ENCODE data around the gene PDGFC. TPM values are rescaled to one million over a fixed set of nuclear protein-coding genes. Genes with fewer than 3 reads are reported as not detected.

PDGFC gene
- polyA plus RNA-seq, 1 donor from 2014 or later = 3.8 TPM

GRCh38 chr4:156913234-156913633 lies 58.4 kb downstream of the PDGFC start:
- no peaks in the 10 kb centered on the region for H4K20me1 ChIP-seq (ENCODE audit: insufficient read depth)
- H3K27ac ChIP-seq (ENCODE audit: low read length) = no peak overlapping the region
- no peak overlapping the region for H3K4me2 ChIP-seq (ENCODE audit: low read length)
- H3K36me3 ChIP-seq (ENCODE audit: insufficient read depth, low read length) = no peaks in the 10 kb centered on the region
- no peak overlapping the region for H3K9ac ChIP-seq (ENCODE audit: low read length)
- no peaks in the 10 kb centered on the region for H3K27me3 ChIP-seq (ENCODE audit: insufficient read depth, low read depth, low read length)
- no peak overlapping the region for H2AFZ ChIP-seq (ENCODE audit: low read depth, low read length)
- no peaks in the 10 kb centered on the region for H3F3A ChIP-seq (ENCODE audit: insufficient read depth, low read length, poor library complexity, severe bottlenecking)
- TF ChIP-seq REST (IDR thresholded peaks at IDR 0.05; ENCODE audit: borderline replicate concordance) = no peak
- TF ChIP-seq RAD21 (conservative IDR thresholded peaks at IDR 0.05) = no peak
- no peak for TF ChIP-seq POLR2AphosphoS5 (IDR thresholded peaks at IDR 0.05)
- no peak for TF ChIP-seq EZH2 (IDR thresholded peaks at IDR 0.05; ENCODE audit: borderline replicate concordance, insufficient read depth, low read length, poor library complexity, severe bottlenecking)
- no peak for TF ChIP-seq EP300 (conservative IDR thresholded peaks at IDR 0.05; ENCODE audit: poor library complexity, severe bottlenecking)
- no peak for TF ChIP-seq SMC3 (conservative IDR thresholded peaks at IDR 0.05; ENCODE audit: poor library complexity)
- TF ChIP-seq CTCF (IDR thresholded peaks at IDR 0.05; ENCODE audit: poor library complexity, severe bottlenecking) = no peak
- TF ChIP-seq MXI1 (conservative IDR thresholded peaks at IDR 0.05; ENCODE audit: poor library complexity, severe bottlenecking) = no peak
- no peak for TF ChIP-seq TAF1 (IDR thresholded peaks at IDR 0.05; ENCODE audit: low read depth)
- H3K9me3 ChIP-seq (ENCODE audit: low read length) = no peaks in the 10 kb centered on the region
- no peak overlapping the region for H3K4me3 ChIP-seq (ENCODE audit: low read length)
- no peaks in the 10 kb centered on the region for H3K79me2 ChIP-seq (replicated peaks; ENCODE audit: insufficient read depth, low read length)
- H3K9me2 ChIP-seq (ENCODE audit: insufficient read depth, low read length) = no peaks in the 10 kb centered on the region

- TF ChIP-seq RAD21 (conservative IDR thresholded peaks at IDR 0.05) = no peak
- no peak for TF ChIP-seq EZH2 (IDR thresholded peaks at IDR 0.05; ENCODE audit: borderline replicate concordance, insufficient read depth, low read length, poor library complexity, severe bottlenecking)
- no peak for TF ChIP-seq EP300 (conservative IDR thresholded peaks at IDR 0.05; ENCODE audit: poor library complexity, severe bottlenecking)
- TF ChIP-seq SMC3 (conservative IDR thresholded peaks at IDR 0.05; ENCODE audit: poor library complexity) = no peak
- TF ChIP-seq TAF1 (IDR thresholded peaks at IDR 0.05; ENCODE audit: low read depth) = no peak
- TF ChIP-seq MXI1 (conservative IDR thresholded peaks at IDR 0.05; ENCODE audit: poor library complexity, severe bottlenecking) = no peak
- TF ChIP-seq POLR2AphosphoS5 (IDR thresholded peaks at IDR 0.05) = no peak
- no peak for TF ChIP-seq CTCF (IDR thresholded peaks at IDR 0.05; ENCODE audit: poor library complexity, severe bottlenecking)
- TF ChIP-seq REST (IDR thresholded peaks at IDR 0.05; ENCODE audit: borderline replicate concordance) = no peak
Measured at GRCh38 chr4:156909010-156909409, 62.6 kb downstream of the PDGFC start.

More at GRCh38 chr4:156909010-156909409, 62.6 kb downstream of the PDGFC start:
- Histone ChIP-seq H3K36me3 (ENCODE audit: insufficient read depth, low read length) (no peaks in the 10 kb centered on the region), H4K20me1 (ENCODE audit: insufficient read depth) (no peaks in the 10 kb centered on the region), H3K4me2 (ENCODE audit: low read length) (no peak overlapping the region), H3K9me2 (ENCODE audit: insufficient read depth, low read length) (no peaks in the 10 kb centered on the region), H3K9me3 (ENCODE audit: low read length) (no peaks in the 10 kb centered on the region), H3K27me3 (ENCODE audit: insufficient read depth, low read depth, low read length) (no peaks in the 10 kb centered on the region), H3K79me2 (replicated peaks; ENCODE audit: insufficient read depth, low read length) (no peaks in the 10 kb centered on the region), H3K4me3 (ENCODE audit: low read length) (no peak overlapping the region), H2AFZ (ENCODE audit: low read depth, low read length) (no peak overlapping the region), H3K27ac (ENCODE audit: low read length) (no peak overlapping the region), H3F3A (ENCODE audit: insufficient read depth, low read length, poor library complexity, severe bottlenecking) (no peaks in the 10 kb centered on the region), H3K9ac (ENCODE audit: low read length) (no peak overlapping the region)
